ENCODE results near the gene ATOSA.

Gene ATOSA

GRCh38 chr15:52682781-52683180 lies 3.6 kb upstream of the ATOSA start:
- no peak for DNase-seq

- DNase-seq, result no peak
These were observed 3.0 kb upstream of the ATOSA start for GRCh38 chr15:52682200-52682599.

- no peak for DNase-seq
These were observed 2.3 kb upstream of the ATOSA start for GRCh38 chr15:52681441-52681840.

GRCh38 chr15:52680761-52681160 lies 1.6 kb upstream of the ATOSA start:
- no peak for DNase-seq

GRCh38 chr15:52680041-52680391 lies 828 bp upstream of the ATOSA start:
- DNase-seq, result no peak

GRCh38 chr15:52678468-52679231 lies 538 bp downstream of the ATOSA start:
- DNase-seq, result peak; percentile 84

- peak; percentile 64 for DNase-seq
These were observed 1.4 kb downstream of the ATOSA start for GRCh38 chr15:52677593-52678467.

- DNase-seq, result no peak
These were observed 4.4 kb downstream of the ATOSA start for GRCh38 chr15:52674831-52675230.

GRCh38 chr15:52673734-52674133 lies 5.5 kb downstream of the ATOSA start:
- DNase-seq, result no peak

- DNase-seq, result no peak
These were observed 5.9 kb downstream of the ATOSA start for GRCh38 chr15:52673312-52673711.

- DNase-seq, result no peak
These were observed 6.5 kb downstream of the ATOSA start for GRCh38 chr15:52672661-52673060.

GRCh38 chr15:52670087-52670486 lies 9.1 kb downstream of the ATOSA start:
- DNase-seq, result no peak

GRCh38 chr15:52668133-52668532 lies 11.1 kb downstream of the ATOSA start:
- no peak for DNase-seq

- no peak for DNase-seq
These were observed 11.6 kb downstream of the ATOSA start for GRCh38 chr15:52667597-52667996.

GRCh38 chr15:52663536-52664294 lies 15.5 kb downstream of the ATOSA start:
- DNase-seq, result no peak

- DNase-seq, result no peak
These were observed 17.3 kb downstream of the ATOSA start for GRCh38 chr15:52661909-52662308.

GRCh38 chr15:52660192-52660591 lies 19.0 kb downstream of the ATOSA start:
- no peak for DNase-seq

GRCh38 chr15:52658955-52659354 lies 20.2 kb downstream of the ATOSA start:
- DNase-seq, result no peak

- DNase-seq, result no peak
These were observed 21.9 kb downstream of the ATOSA start for GRCh38 chr15:52657338-52657737.

- no peak for DNase-seq
These were observed 22.8 kb downstream of the ATOSA start for GRCh38 chr15:52656412-52656811.

- DNase-seq, result no peak
These were observed 25.7 kb downstream of the ATOSA start for GRCh38 chr15:52653431-52653964.

GRCh38 chr15:52652984-52653383 lies 26.2 kb downstream of the ATOSA start:
- no peak for DNase-seq

GRCh38 chr15:52652286-52652685 lies 26.9 kb downstream of the ATOSA start:
- no peak for DNase-seq
